Fibroblast of pulmonary artery (primary cell): ENCODE results near the gene SDK1.
A peak's percentile ranks its signal among the peaks of the same experiment; 100 is the strongest.

Source experiments
- DNase-seq: peaks from one replicate; pipeline ENCODE4 v3.0.0-alpha.2; 2010; ENCODE audit warnings: low read depth
- H3K4me3 ChIP-seq: replicated peaks from 2 replicates; pipeline ENCODE4 v1.5.1; 2011; ENCODE audit warnings: low read depth, mild to moderate bottlenecking, control low read depth, low read length, moderate library complexity
- TF ChIP-seq, protein P1 (sequence below): IDR thresholded peaks from 2 replicates; pipeline ENCODE4 v1.5.1; 2011; ENCODE audit warnings: mild to moderate bottlenecking, control low read depth, low read length, inconsistent platforms; ENCODE audit errors: missing control alignments

Gene SDK1

GRCh38 chr7:3951316-3952055 is 650.4 kb downstream of the SDK1 start:
- TF ChIP-seq, protein P1, sequence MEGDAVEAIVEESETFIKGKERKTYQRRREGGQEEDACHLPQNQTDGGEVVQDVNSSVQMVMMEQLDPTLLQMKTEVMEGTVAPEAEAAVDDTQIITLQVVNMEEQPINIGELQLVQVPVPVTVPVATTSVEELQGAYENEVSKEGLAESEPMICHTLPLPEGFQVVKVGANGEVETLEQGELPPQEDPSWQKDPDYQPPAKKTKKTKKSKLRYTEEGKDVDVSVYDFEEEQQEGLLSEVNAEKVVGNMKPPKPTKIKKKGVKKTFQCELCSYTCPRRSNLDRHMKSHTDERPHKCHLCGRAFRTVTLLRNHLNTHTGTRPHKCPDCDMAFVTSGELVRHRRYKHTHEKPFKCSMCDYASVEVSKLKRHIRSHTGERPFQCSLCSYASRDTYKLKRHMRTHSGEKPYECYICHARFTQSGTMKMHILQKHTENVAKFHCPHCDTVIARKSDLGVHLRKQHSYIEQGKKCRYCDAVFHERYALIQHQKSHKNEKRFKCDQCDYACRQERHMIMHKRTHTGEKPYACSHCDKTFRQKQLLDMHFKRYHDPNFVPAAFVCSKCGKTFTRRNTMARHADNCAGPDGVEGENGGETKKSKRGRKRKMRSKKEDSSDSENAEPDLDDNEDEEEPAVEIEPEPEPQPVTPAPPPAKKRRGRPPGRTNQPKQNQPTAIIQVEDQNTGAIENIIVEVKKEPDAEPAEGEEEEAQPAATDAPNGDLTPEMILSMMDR: no peak
- no peak for DNase-seq
- no peak overlapping the region for H3K4me3 ChIP-seq

DNA sequence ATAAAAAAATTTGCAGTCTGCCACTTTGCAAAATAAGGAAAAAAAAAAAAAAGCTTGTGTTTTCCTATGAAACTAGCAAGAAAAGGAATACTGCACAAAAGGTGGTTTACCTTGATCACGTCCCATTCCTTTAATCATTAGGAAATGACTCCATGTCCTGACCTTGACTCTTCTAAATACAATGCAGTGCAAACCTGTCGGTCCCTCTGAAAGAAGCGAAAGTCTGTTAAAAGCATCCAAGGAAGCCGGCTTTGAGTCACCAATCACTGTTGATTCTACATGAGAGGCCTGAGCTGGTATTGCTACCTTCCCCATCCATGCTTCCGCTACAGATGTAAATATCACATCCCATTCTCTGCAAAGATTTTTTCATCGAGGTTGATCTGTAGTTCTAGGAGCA is 652.1 kb downstream of the SDK1 start:
- TF ChIP-seq, protein P1: no peak
- H3K4me3 ChIP-seq: no peak overlapping the region
- DNase-seq: no peak

GRCh38 chr7:3953946-3954345 is 652.9 kb downstream of the SDK1 start:
- no peak for DNase-seq
- H3K4me3 ChIP-seq: no peak overlapping the region
- TF ChIP-seq, protein P1: no peak

DNA sequence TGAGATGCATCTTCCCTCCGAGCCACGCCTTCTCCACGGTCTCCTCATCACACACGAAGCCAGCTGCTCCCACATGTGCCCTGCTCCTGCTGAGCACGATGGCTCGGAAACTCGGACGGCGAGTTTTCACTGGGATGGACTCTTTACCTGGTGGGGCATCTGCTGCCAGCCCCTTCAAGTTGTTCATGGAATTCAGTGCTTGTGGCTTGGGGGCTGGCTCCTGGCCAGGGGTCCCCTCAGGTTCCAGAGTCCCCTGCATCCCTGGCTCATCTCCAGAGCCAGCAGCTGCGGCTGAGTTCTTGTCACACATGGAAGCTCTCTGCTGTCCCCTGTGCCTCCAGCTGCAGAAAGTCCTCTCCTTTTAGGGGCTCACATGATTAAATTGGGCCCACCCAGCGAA is 654.0 kb downstream of the SDK1 start:
- TF ChIP-seq, protein P1: no peak
- DNase-seq: no peak
- no peak overlapping the region for H3K4me3 ChIP-seq

GRCh38 chr7:3955751-3956696 is 655.0 kb downstream of the SDK1 start:
- H3K4me3 ChIP-seq: no peak overlapping the region
- DNase-seq: peak; percentile 41
- TF ChIP-seq, protein P1: no peak

DNA sequence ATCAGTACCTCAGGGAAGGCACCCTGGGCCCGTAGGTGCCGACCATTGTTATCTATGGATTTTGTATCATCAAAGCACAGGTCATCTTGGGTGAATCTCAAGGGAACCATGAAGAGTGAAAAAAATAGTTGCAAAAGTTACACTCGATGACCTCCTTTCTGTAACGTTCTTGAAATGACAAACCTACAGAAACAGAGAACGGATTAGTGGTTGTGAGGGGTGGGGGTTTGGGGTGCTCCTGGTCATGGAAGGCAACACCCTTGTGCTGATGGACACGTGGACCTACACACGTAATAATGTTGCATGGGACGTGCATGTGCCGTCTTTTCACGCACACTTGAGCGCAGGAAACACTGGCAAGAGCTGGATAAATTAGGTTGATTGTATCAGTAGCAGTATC is 655.9 kb downstream of the SDK1 start:
- H3K4me3 ChIP-seq: no peak overlapping the region
- DNase-seq: no peak
- TF ChIP-seq, protein P1: no peak
